Measurements from ENCODE around the gene OR4C5. TPM values are rescaled to one million over a fixed set of nuclear protein-coding genes. Genes with fewer than 3 reads are reported as not detected.
"Not testable (repeated sequence)": the region's sequence is repeated elsewhere in the genome, so short reads cannot be mapped to it uniquely, and the experiment has no call there.

OR4C5 gene
- total and polyA plus RNA-seq, 4 donors = not detected

DNA sequence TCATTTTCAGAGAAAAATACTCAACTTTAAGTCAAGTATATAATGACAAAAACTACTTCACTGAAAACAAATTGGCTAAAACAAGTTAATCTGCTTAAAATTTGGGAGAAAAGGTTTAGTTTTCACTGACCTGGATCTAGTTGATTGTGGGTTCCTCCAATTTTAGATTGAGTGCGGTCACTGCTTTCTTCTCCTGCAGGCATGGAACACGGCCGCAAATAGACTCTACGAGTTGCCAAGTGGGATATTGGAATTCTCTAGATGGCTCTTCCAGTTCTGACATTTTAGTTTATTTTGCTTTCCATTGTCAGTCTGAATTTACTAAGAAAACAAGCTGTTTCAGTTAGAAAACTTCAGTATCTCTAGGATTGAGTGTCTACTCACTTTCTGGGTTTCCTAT, 12.3 kb downstream of the OR4C5 start (continued):
- no peak for TF ChIP-seq RXRA (IDR thresholded peaks at IDR 0.05)
- TF ChIP-seq GABPA (IDR thresholded peaks at IDR 0.05 in 1 of 2, conservative IDR thresholded peaks at IDR 0.05 in 1 of 2) = no peak
- no peak for TF ChIP-seq NR2F2 (IDR thresholded peaks at IDR 0.05)
- TF ChIP-seq SP1 (IDR thresholded peaks at IDR 0.05) = no peak
- no peak for TF ChIP-seq HNF4G (IDR thresholded peaks at IDR 0.05)

- not testable (repeated sequence) for H3K36me3 ChIP-seq (ENCODE audit: control insufficient read depth in 4 of 4, insufficient read depth in 3 of 4, low read depth in 1 of 4, low read length in 3 of 4); H3K9ac ChIP-seq (ENCODE audit: low read depth in 1 of 2, low read length in 2 of 2); H3K4me1 ChIP-seq (ENCODE audit: control insufficient read depth in 4 of 4, insufficient read depth in 4 of 4, low read length in 3 of 4); H3K9me3 ChIP-seq (ENCODE audit: control insufficient read depth in 4 of 4, low read length in 3 of 4); H3K4me3 ChIP-seq (ENCODE audit: low read depth in 1 of 3, low read length in 3 of 3); H3K27ac ChIP-seq (ENCODE audit: low read depth in 1 of 2, low read length in 2 of 2); DNase-seq (ENCODE audit: low spot score); H3K27me3 ChIP-seq (ENCODE audit: control insufficient read depth in 4 of 4, insufficient read depth in 4 of 4, low read length in 3 of 4)
- 64% methylated on average over 5 of the region's 5 CpGs for WGBS
Measured at GRCh38 chr11:48346286-48346685, 20.0 kb downstream of the OR4C5 start.

DNA sequence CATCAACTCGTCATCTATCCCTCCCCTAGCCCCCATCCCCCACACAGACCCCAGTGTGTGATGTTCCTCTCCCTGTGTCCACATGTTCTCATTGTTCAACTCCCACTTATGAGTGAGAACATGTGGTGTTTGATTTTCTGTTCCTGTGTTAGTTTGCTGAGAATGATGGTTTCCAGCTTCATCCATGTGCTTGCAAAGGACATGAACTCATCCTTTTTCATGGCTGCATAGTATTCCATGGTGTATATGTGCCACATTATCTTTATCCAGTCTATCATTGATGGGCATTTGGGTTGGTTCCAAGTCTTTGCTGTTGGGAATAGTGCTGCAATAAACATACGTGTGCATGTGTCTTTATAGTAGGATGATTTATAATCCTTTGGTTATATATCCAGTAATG, 23.8 kb downstream of the OR4C5 start:
- 63% methylated on average over 2 of the region's 2 CpGs for WGBS
- H3K9me3 ChIP-seq (ENCODE audit: control insufficient read depth in 4 of 4, low read length in 3 of 4); DNase-seq (ENCODE audit: low spot score): not testable (repeated sequence)

DNA sequence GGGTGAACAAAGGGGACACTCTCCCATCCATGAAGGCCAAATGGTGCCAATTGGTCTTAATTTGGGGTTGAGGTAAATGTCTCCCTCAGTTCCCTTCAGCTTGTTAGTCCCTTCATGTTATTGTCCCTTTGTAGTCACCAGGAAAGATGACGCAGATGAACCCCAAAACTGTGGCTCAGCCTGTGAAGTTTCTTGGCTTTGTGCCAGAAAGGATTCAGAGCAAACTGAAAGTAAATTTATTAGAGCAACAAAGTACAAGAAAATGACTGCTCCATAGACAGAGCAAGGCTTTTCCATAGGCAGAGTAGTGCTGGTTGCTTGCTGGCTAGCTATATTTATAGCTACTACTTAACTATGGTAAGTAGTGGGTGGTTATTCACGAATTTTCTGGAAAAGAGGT, 24.8 kb downstream of the OR4C5 start:
- Histone ChIP-seq H3K9me3 (ENCODE audit: control insufficient read depth in 4 of 4, low read length in 3 of 4) (no peaks in the 10 kb centered on the region), H3K4me3 (ENCODE audit: low read depth in 1 of 3, low read length in 3 of 3) (no peak overlapping the region), H3K9ac (ENCODE audit: low read depth in 1 of 2, low read length in 2 of 2) (no peak overlapping the region), H3K27ac (ENCODE audit: low read depth in 1 of 2, low read length in 2 of 2) (no peak overlapping the region), H3K27me3 (ENCODE audit: control insufficient read depth in 4 of 4, insufficient read depth in 4 of 4, low read length in 3 of 4) (no peaks in the 10 kb centered on the region), H3K36me3 (ENCODE audit: control insufficient read depth in 4 of 4, insufficient read depth in 3 of 4, low read depth in 1 of 4, low read length in 3 of 4) (no peaks in the 10 kb centered on the region), H3K4me1 (ENCODE audit: control insufficient read depth in 4 of 4, insufficient read depth in 4 of 4, low read length in 3 of 4) (no peaks in the 10 kb centered on the region)
- no peak for DNase-seq (ENCODE audit: low spot score)
- WGBS = 54% methylated on average over 2 of the region's 2 CpGs
- TF ChIP-seq HNF4A (conservative IDR thresholded peaks at IDR 0.05) = no peak
- TF ChIP-seq, protein P1, sequence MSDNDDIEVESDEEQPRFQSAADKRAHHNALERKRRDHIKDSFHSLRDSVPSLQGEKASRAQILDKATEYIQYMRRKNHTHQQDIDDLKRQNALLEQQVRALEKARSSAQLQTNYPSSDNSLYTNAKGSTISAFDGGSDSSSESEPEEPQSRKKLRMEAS (IDR thresholded peaks at IDR 0.05) = no peak
- TF ChIP-seq GABPA (IDR thresholded peaks at IDR 0.05 in 1 of 2, conservative IDR thresholded peaks at IDR 0.05 in 1 of 2) = no peak
- TF ChIP-seq FOXA1 (IDR thresholded peaks at IDR 0.05) = no peak
- TF ChIP-seq FOXA2 (IDR thresholded peaks at IDR 0.05) = no peak
- TF ChIP-seq HNF4G (IDR thresholded peaks at IDR 0.05) = no peak
- no peak for TF ChIP-seq NR2F2 (IDR thresholded peaks at IDR 0.05)
- no peak for TF ChIP-seq YY1 (IDR thresholded peaks at IDR 0.05)
- TF ChIP-seq REST (IDR thresholded peaks at IDR 0.05) = no peak
- no peak for TF ChIP-seq RXRA (IDR thresholded peaks at IDR 0.05)

More for the DNA sequence above, 23.8 kb downstream of the OR4C5 start:
- not testable (repeated sequence) for H3K4me3 ChIP-seq (ENCODE audit: low read depth in 1 of 3, low read length in 3 of 3); H3K9ac ChIP-seq (ENCODE audit: low read depth in 1 of 2, low read length in 2 of 2); H3K27ac ChIP-seq (ENCODE audit: low read depth in 1 of 2, low read length in 2 of 2); H3K27me3 ChIP-seq (ENCODE audit: control insufficient read depth in 4 of 4, insufficient read depth in 4 of 4, low read length in 3 of 4); H3K4me1 ChIP-seq (ENCODE audit: control insufficient read depth in 4 of 4, insufficient read depth in 4 of 4, low read length in 3 of 4); H3K36me3 ChIP-seq (ENCODE audit: control insufficient read depth in 4 of 4, insufficient read depth in 3 of 4, low read depth in 1 of 4, low read length in 3 of 4)

- DNase-seq (ENCODE audit: low spot score); H3K27ac ChIP-seq (ENCODE audit: low read depth in 1 of 2, low read length in 2 of 2); H3K9ac ChIP-seq (ENCODE audit: low read depth in 1 of 2, low read length in 2 of 2); H3K4me3 ChIP-seq (ENCODE audit: low read depth in 1 of 3, low read length in 3 of 3); H3K36me3 ChIP-seq (ENCODE audit: control insufficient read depth in 4 of 4, insufficient read depth in 3 of 4, low read depth in 1 of 4, low read length in 3 of 4); H3K4me1 ChIP-seq (ENCODE audit: control insufficient read depth in 4 of 4, insufficient read depth in 4 of 4, low read length in 3 of 4); H3K9me3 ChIP-seq (ENCODE audit: control insufficient read depth in 4 of 4, low read length in 3 of 4); H3K27me3 ChIP-seq (ENCODE audit: control insufficient read depth in 4 of 4, insufficient read depth in 4 of 4, low read length in 3 of 4): not testable (repeated sequence)
Measured at GRCh38 chr11:48324620-48325019, 41.6 kb downstream of the OR4C5 start, which contains the start of gene OR4C3. OR4C3 (plus strand) TSS chr11:48324920; CDS start chr11:48325022, 102 bp downstream.

DNA sequence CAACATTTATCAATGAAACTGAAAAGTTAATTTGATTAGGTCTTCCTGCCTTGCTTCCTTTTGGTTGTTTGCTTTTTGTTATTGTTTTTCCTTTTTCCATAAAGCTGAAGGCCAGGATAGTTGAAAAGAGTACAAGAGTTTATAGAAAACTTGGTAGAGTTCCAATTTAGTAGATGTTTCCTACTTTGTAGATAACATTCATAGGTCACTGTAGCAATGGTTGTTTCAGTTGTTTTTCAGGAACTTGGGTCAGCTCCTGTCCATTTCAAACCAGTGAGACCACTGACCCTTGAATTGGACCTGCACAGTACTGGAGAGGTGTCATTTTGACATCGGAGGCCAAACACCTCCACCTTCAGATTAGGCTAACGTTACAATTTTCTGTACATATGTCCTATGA, 46.5 kb downstream of the OR4C5 start:
- DNase-seq (ENCODE audit: low spot score); H3K27me3 ChIP-seq (ENCODE audit: control insufficient read depth in 4 of 4, insufficient read depth in 4 of 4, low read length in 3 of 4); H3K27ac ChIP-seq (ENCODE audit: low read depth in 1 of 2, low read length in 2 of 2); H3K4me3 ChIP-seq (ENCODE audit: low read depth in 1 of 3, low read length in 3 of 3); H3K9ac ChIP-seq (ENCODE audit: low read depth in 1 of 2, low read length in 2 of 2); H3K9me3 ChIP-seq (ENCODE audit: control insufficient read depth in 4 of 4, low read length in 3 of 4); H3K4me1 ChIP-seq (ENCODE audit: control insufficient read depth in 4 of 4, insufficient read depth in 4 of 4, low read length in 3 of 4); H3K36me3 ChIP-seq (ENCODE audit: control insufficient read depth in 4 of 4, insufficient read depth in 3 of 4, low read depth in 1 of 4, low read length in 3 of 4): not testable (repeated sequence)
- WGBS = 78% methylated on average over 2 of the region's 2 CpGs
